Liver (tissue), 9 donors: ENCODE results near the gene ZKSCAN3. TPM values are rescaled to one million over a fixed set of nuclear protein-coding genes. Genes with fewer than 3 reads are reported as not detected.

Experiments used
- DNase-seq: peaks from one replicate; pipeline ENCODE4 v3.0.0-alpha.2; 2017; ENCODE audit warnings: low spot score
- H3K27ac ChIP-seq, 2 donors: one replicate each; pipeline ENCODE4 v1.7.0; 2013; ENCODE audit warnings: inconsistent platforms in 2 of 2, low read length in 2 of 2, control low read depth in 1 of 2, low read depth in 1 of 2, mild to moderate bottlenecking in 1 of 2
- H3K27me3 ChIP-seq, 4 donors: one replicate each; pipeline versions ENCODE4 v1.6.1 to v1.7.0; 2013; ENCODE audit warnings: low read length in 3 of 4, inconsistent platforms in 1 of 4, mild to moderate bottlenecking in 1 of 4, moderate library complexity in 1 of 4; ENCODE audit not compliant: control insufficient read depth in 4 of 4, insufficient read depth in 4 of 4
- H3K36me3 ChIP-seq, 4 donors: one replicate each; pipeline versions ENCODE4 v1.6.1 to v1.7.0; 2013; ENCODE audit warnings: low read length in 3 of 4, mild to moderate bottlenecking in 3 of 4, low read depth in 1 of 4, moderate library complexity in 1 of 4; ENCODE audit not compliant: control insufficient read depth in 4 of 4, insufficient read depth in 3 of 4
- H3K4me1 ChIP-seq, 4 donors: one replicate each; pipeline versions ENCODE4 v1.6.1 to v1.7.0; 2013; ENCODE audit warnings: low read length in 3 of 4, mild to moderate bottlenecking in 3 of 4, moderate library complexity in 1 of 4; ENCODE audit not compliant: control insufficient read depth in 4 of 4, insufficient read depth in 4 of 4
- H3K4me3 ChIP-seq, 3 donors: one replicate each; pipeline versions ENCODE4 v1.6.1 to v1.7.0; 2013; ENCODE audit warnings: low read length in 3 of 3, control low read depth in 1 of 3, low read depth in 1 of 3, mild to moderate bottlenecking in 1 of 3
- H3K9ac ChIP-seq, 2 donors: one replicate each; pipeline ENCODE4 v1.7.0; 2013; ENCODE audit warnings: low read length in 2 of 2, mild to moderate bottlenecking in 2 of 2, moderate library complexity in 2 of 2, control low read depth in 1 of 2, low read depth in 1 of 2
- H3K9me3 ChIP-seq, 4 donors: one replicate each; pipeline versions ENCODE4 v1.6.1 to v1.7.0; 2013; ENCODE audit warnings: low read length in 3 of 4; ENCODE audit not compliant: control insufficient read depth in 4 of 4
- ATF3 ChIP-seq: IDR thresholded peaks from 2 replicates; pipeline ENCODE4 v1.6.1; 2016; ENCODE audit warnings: antibody characterized with exemption
- EGR1 ChIP-seq, 2 donors: IDR thresholded peaks; 2 replicates each; pipeline ENCODE4 v1.6.1; 2016 to 2018; ENCODE audit warnings: antibody characterized with exemption in 2 of 2, low read depth in 2 of 2
- FOXA1 ChIP-seq: IDR thresholded peaks from 2 replicates; pipeline ENCODE4 v1.6.1; 2016; ENCODE audit warnings: antibody characterized with exemption
- FOXA2 ChIP-seq: IDR thresholded peaks from 2 replicates; pipeline ENCODE4 v1.6.1; 2016; ENCODE audit warnings: antibody characterized with exemption
- GABPA ChIP-seq, 2 donors: IDR thresholded peaks in 1 of 2; conservative IDR thresholded peaks in 1 of 2; 2 replicates each; pipeline ENCODE4 v1.6.1; 2016; ENCODE audit warnings: antibody characterized with exemption in 2 of 2, mild to moderate bottlenecking in 1 of 2, moderate library complexity in 1 of 2
- HNF4A ChIP-seq, 2 donors: conservative IDR thresholded peaks; 2 replicates each; pipeline ENCODE4 v1.6.1; 2016; ENCODE audit warnings: antibody characterized with exemption in 2 of 2, mild to moderate bottlenecking in 2 of 2
- HNF4G ChIP-seq: IDR thresholded peaks from 2 replicates; pipeline ENCODE4 v1.6.1; 2016; ENCODE audit warnings: antibody characterized with exemption
- JUND ChIP-seq, 2 donors: IDR thresholded peaks; 2 replicates each; pipeline ENCODE4 v1.6.1; 2016; ENCODE audit warnings: antibody characterized with exemption in 2 of 2
- NR2F2 ChIP-seq: IDR thresholded peaks from 2 replicates; pipeline ENCODE4 v1.6.1; 2016; ENCODE audit warnings: antibody characterized with exemption
- RAD21 ChIP-seq, 2 donors: IDR thresholded peaks; 2 replicates each; pipeline ENCODE4 v1.6.1; 2016; ENCODE audit warnings: antibody characterized with exemption in 2 of 2, mild to moderate bottlenecking in 2 of 2
- REST ChIP-seq: IDR thresholded peaks from 2 replicates; pipeline ENCODE4 v1.6.1; 2016; ENCODE audit warnings: antibody characterized with exemption, mild to moderate bottlenecking
- RXRA ChIP-seq, 2 donors: IDR thresholded peaks; 2 replicates each; pipeline ENCODE4 v1.6.1; 2017 to 2018; ENCODE audit warnings: antibody characterized with exemption in 2 of 2, mild to moderate bottlenecking in 1 of 2
- SP1 ChIP-seq: IDR thresholded peaks from 2 replicates; pipeline ENCODE4 v1.6.1; 2018; ENCODE audit warnings: antibody characterized with exemption, mild to moderate bottlenecking
- TAF1 ChIP-seq: conservative IDR thresholded peaks from 2 replicates; pipeline ENCODE4 v1.6.1; 2016; ENCODE audit warnings: antibody characterized with exemption, mild to moderate bottlenecking
- YY1 ChIP-seq: IDR thresholded peaks from 2 replicates; pipeline ENCODE4 v1.6.1; 2016; ENCODE audit warnings: antibody characterized with exemption, mild to moderate bottlenecking
- ZBTB33 ChIP-seq: IDR thresholded peaks from 2 replicates; pipeline ENCODE4 v1.6.1; 2016; ENCODE audit warnings: antibody characterized with exemption
- WGBS: extraction: QIAGEN DNeasy Blood & Tissue Kit; methylation state at CpG from one replicate; pipeline ENCODE4 v1.1.7; 2013; 5-methylcytosine and 5-hydroxymethylcytosine counted together
- polyA plus RNA-seq, 2 donors: library from polyadenylated mRNA; stranded (reverse) in 1 of 2; unstranded in 1 of 2; fragments of 200-250 nt in 1 of 2; fragments of >200 nt in 1 of 2; fragmentation: Nextera tagmentation in 1 of 2; extraction: Ambion mirVana in 1 of 2; gene quantifications; one replicate each; pipeline versions ENCODE4 v1.2.1 to v1.2.3, GENCODE V29; 2013 to 2015
- total RNA-seq, 2 donors: library from RNA; depleted of rRNA; stranded (reverse); fragments of >200 nt; gene quantifications; one replicate each; pipeline ENCODE4 v1.2.3, GENCODE V29; 2014
- TF ChIP-seq, protein P1 (sequence below): IDR thresholded peaks from 2 replicates; pipeline ENCODE4 v1.6.1; 2016; ENCODE audit warnings: antibody characterized with exemption
- TF ChIP-seq, protein P2 (sequence below): fragments of 150-350 bp; IDR thresholded peaks from 2 replicates; pipeline ENCODE4 v1.5.1; 2017; ENCODE audit warnings: improper control_type of control experiment, low read depth, low read length; ENCODE audit not compliant: missing input control
- donor health status: healthy.
- donor health status: healthy.
- donor health status: healthy.
- donor health status: healthy.
- donor health status: healthy.

ZKSCAN3 gene
- total and polyA plus RNA-seq, 4 donors, result 0.93 to 8.8 (median 1.9) TPM

GRCh38 chr6:28400122-28400451, 50.3 kb downstream of the ZKSCAN3 start:
- no peak for TF ChIP-seq GABPA (IDR thresholded peaks at IDR 0.05 in 1 of 2, conservative IDR thresholded peaks at IDR 0.05 in 1 of 2)
- no peak for TF ChIP-seq HNF4A (conservative IDR thresholded peaks at IDR 0.05)
- no peak for TF ChIP-seq SP1
- no peak for TF ChIP-seq RAD21 (IDR thresholded peaks at IDR 0.05)
- no peak for TF ChIP-seq ZBTB33
- TF ChIP-seq HNF4G, result no peak
- no peak for TF ChIP-seq TAF1
- TF ChIP-seq EGR1 (IDR thresholded peaks at IDR 0.05; ENCODE audit: low read depth in 2 of 2), result no peak
- H3K27me3 ChIP-seq, result no peaks in the 10 kb centered on the region
- DNase-seq, result no peak
- peaks cover 0 to 3% (median under 1%) of the 10 kb centered on the region in 4 donors for H3K36me3 ChIP-seq
- H3K9me3 ChIP-seq, result no peaks in the 10 kb centered on the region
- H3K4me1 ChIP-seq, result peaks cover 2 to 15% (median 7%) of the 10 kb centered on the region in 4 donors
- H3K4me3 ChIP-seq, result peak overlapping the region; percentile 70 to 80 (median 72)
- WGBS, result 28% methylated on average over 8 of the region's 8 CpGs
- H3K9ac ChIP-seq, result peak overlapping the region in 1 of 2 donors; percentile 11
- H3K27ac ChIP-seq, result no peak overlapping the region

DNA sequence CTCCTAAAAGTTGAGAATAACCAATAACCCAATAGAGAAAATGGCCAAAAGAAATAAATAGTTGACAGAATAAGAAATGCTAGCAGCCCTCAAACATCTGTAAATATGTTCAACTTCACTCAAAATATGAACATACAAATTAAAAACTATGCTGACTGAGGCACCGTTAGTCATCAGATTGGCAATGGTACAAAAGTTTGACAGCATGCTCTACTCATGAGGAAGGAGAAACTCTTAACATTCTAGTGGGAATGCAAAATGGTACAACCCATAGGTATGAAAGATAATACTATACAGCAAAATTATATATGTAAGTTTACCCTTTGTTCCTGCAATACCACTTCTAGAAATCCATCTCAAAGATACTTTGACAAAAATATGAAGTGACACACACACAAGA, 51.4 kb downstream of the ZKSCAN3 start:
- 79% methylated on average over 1 of the region's 1 CpG for WGBS
- H3K9me3 ChIP-seq, result no peaks in the 10 kb centered on the region
- no peak overlapping the region for H3K9ac ChIP-seq
- TF ChIP-seq ZBTB33 (no peak), ATF3 (no peak), SP1 (no peak), RXRA (IDR thresholded peaks at IDR 0.05) (no peak), NR2F2 (no peak), HNF4G (no peak), JUND (IDR thresholded peaks at IDR 0.05) (no peak), GABPA (IDR thresholded peaks at IDR 0.05 in 1 of 2, conservative IDR thresholded peaks at IDR 0.05 in 1 of 2) (no peak), FOXA2 (no peak), FOXA1 (no peak)
- DNase-seq, result no peak
- no peak overlapping the region for H3K27ac ChIP-seq
- H3K27me3 ChIP-seq, result no peaks in the 10 kb centered on the region
- H3K4me3 ChIP-seq, result no peak overlapping the region
- peaks cover 0 to 3% (median 0%) of the 10 kb centered on the region in 4 donors for H3K36me3 ChIP-seq
- peaks cover 2 to 15% (median 5%) of the 10 kb centered on the region in 4 donors for H3K4me1 ChIP-seq

GRCh38 chr6:28402197-28402596, 52.5 kb downstream of the ZKSCAN3 start:
- Histone ChIP-seq H3K4me1 (peaks cover 2 to 15% (median 5%) of the 10 kb centered on the region in 4 donors), H3K9me3 (no peaks in the 10 kb centered on the region), H3K4me3 (no peak overlapping the region), H3K9ac (no peak overlapping the region), H3K27ac (no peak overlapping the region), H3K36me3 (peaks cover 0 to 3% (median 0%) of the 10 kb centered on the region in 4 donors), H3K27me3 (no peaks in the 10 kb centered on the region)
- 70% methylated on average over 2 of the region's 2 CpGs for WGBS
- DNase-seq, result no peak
- TF ChIP-seq FOXA2 (no peak), ATF3 (no peak), YY1 (no peak), HNF4G (no peak), HNF4A (conservative IDR thresholded peaks at IDR 0.05) (no peak), EGR1 (IDR thresholded peaks at IDR 0.05; ENCODE audit: low read depth in 2 of 2) (no peak), SP1 (no peak), NR2F2 (no peak), REST (no peak), TAF1 (no peak), JUND (IDR thresholded peaks at IDR 0.05) (no peak)
- TF ChIP-seq, protein P1, sequence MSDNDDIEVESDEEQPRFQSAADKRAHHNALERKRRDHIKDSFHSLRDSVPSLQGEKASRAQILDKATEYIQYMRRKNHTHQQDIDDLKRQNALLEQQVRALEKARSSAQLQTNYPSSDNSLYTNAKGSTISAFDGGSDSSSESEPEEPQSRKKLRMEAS, result no peak
- TF ChIP-seq, protein P2, sequence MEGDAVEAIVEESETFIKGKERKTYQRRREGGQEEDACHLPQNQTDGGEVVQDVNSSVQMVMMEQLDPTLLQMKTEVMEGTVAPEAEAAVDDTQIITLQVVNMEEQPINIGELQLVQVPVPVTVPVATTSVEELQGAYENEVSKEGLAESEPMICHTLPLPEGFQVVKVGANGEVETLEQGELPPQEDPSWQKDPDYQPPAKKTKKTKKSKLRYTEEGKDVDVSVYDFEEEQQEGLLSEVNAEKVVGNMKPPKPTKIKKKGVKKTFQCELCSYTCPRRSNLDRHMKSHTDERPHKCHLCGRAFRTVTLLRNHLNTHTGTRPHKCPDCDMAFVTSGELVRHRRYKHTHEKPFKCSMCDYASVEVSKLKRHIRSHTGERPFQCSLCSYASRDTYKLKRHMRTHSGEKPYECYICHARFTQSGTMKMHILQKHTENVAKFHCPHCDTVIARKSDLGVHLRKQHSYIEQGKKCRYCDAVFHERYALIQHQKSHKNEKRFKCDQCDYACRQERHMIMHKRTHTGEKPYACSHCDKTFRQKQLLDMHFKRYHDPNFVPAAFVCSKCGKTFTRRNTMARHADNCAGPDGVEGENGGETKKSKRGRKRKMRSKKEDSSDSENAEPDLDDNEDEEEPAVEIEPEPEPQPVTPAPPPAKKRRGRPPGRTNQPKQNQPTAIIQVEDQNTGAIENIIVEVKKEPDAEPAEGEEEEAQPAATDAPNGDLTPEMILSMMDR, result no peak
